HFFc6 (cell line): ENCODE results near the gene PROP1. TPM values are rescaled to one million over a fixed set of nuclear protein-coding genes. Genes with fewer than 3 reads are reported as not detected.
"Not testable (repeated sequence)": the region's sequence is repeated elsewhere in the genome, so short reads cannot be mapped to it uniquely, and the experiment has no call there.

ENCODE experiments used
- DNase-seq: peaks from one replicate; pipeline ENCODE4 v3.0.0-alpha.2; 2018
- H3K27ac Mint-ChIP-seq: 2 replicates; pipeline ENCODE4 v1.8.0; 2020; ENCODE audit warnings: mild to moderate bottlenecking, mixed read lengths
- H3K27me3 Mint-ChIP-seq: 2 replicates; pipeline ENCODE4 v1.8.0; 2021; ENCODE audit warnings: mild to moderate bottlenecking, moderate library complexity, mixed read lengths; ENCODE audit not compliant: insufficient read depth
- H3K36me3 Mint-ChIP-seq: 2 replicates; pipeline ENCODE4 v1.8.0; 2021; ENCODE audit warnings: low read depth, mixed read lengths
- H3K4me1 Mint-ChIP-seq: 2 replicates; pipeline ENCODE4 v1.8.0; 2020; ENCODE audit warnings: low read depth, mixed read lengths
- H3K4me3 Mint-ChIP-seq: 2 replicates; pipeline ENCODE4 v1.8.0; 2020; ENCODE audit warnings: mild to moderate bottlenecking, moderate library complexity, mixed read lengths
- H3K9me3 Mint-ChIP-seq: 2 replicates; pipeline ENCODE4 v1.8.0; 2020; ENCODE audit warnings: mild to moderate bottlenecking, mixed read lengths
- CTCF ChIP-seq: fragments of 200-600 bp; sonication (generic); IDR thresholded peaks from 2 replicates; pipeline ENCODE4 v1.5.0; 2021; ENCODE audit warnings: antibody characterized with exemption, mild to moderate bottlenecking
- total RNA-seq, 6 experiments: library from RNA; stranded (reverse); fragmentation: NEBNext Ultra II Directional; extraction: Animal tissue kit (Norgen Biotek cat#: 25700); gene quantifications; 2 replicates in 1 of 6; 3 replicates in 5 of 6; pipeline ENCODE4 v1.2.3, GENCODE V29; 2021

Gene PROP1
- total RNA-seq, 6 experiments from 2014 or later, result not detected

- Mint-ChIP-seq H3K27ac (no peak overlapping the region), H3K9me3 (peaks cover 11% of the 10 kb centered on the region), H3K36me3 (peaks cover 7% of the 10 kb centered on the region; the same call in 1 of the 2 replicates), H3K4me1 (no peaks in the 10 kb centered on the region), H3K4me3 (no peak overlapping the region), H3K27me3 (peaks cover 40% of the 10 kb centered on the region)
- TF ChIP-seq CTCF, result no peak
- DNase-seq, result no peak
These were observed 13.1 kb downstream of the PROP1 start for GRCh38 chr5:177982956-177983355.

GRCh38 chr5:177982072-177982727 lies 13.8 kb downstream of the PROP1 start:
- Mint-ChIP-seq H3K9me3 (peaks cover 11% of the 10 kb centered on the region), H3K27me3 (peaks cover 39% of the 10 kb centered on the region), H3K27ac (no peak overlapping the region), H3K4me3 (no peak overlapping the region), H3K36me3 (peaks cover 7% of the 10 kb centered on the region; the same call in 1 of the 2 replicates), H3K4me1 (no peaks in the 10 kb centered on the region)
- peak; percentile 58; the same call in 1 of the 2 replicates for TF ChIP-seq CTCF
- no peak for DNase-seq

- no peak for DNase-seq
- H3K27me3 Mint-ChIP-seq, result peaks cover 38% of the 10 kb centered on the region
- peaks cover 7% of the 10 kb centered on the region; the same call in 1 of the 2 replicates for H3K36me3 Mint-ChIP-seq
- H3K4me1 Mint-ChIP-seq, result no peaks in the 10 kb centered on the region
- no peak for TF ChIP-seq CTCF
- H3K9me3 Mint-ChIP-seq, result peaks cover 11% of the 10 kb centered on the region
- no peak overlapping the region for H3K27ac Mint-ChIP-seq
- H3K4me3 Mint-ChIP-seq, result no peak overlapping the region
These were observed 14.6 kb downstream of the PROP1 start for GRCh38 chr5:177981296-177982071.

- Mint-ChIP-seq H3K4me3 (no peak overlapping the region), H3K36me3 (peaks cover 7% of the 10 kb centered on the region; the same call in 1 of the 2 replicates), H3K9me3 (peaks cover 11% of the 10 kb centered on the region), H3K4me1 (no peaks in the 10 kb centered on the region), H3K27ac (no peak overlapping the region), H3K27me3 (peaks cover 33% of the 10 kb centered on the region)
- no peak for DNase-seq
- TF ChIP-seq CTCF, result no peak
These were observed 15.3 kb downstream of the PROP1 start for GRCh38 chr5:177980743-177981151.

GRCh38 chr5:177977600-177977999 lies 18.4 kb downstream of the PROP1 start:
- peaks cover 11% of the 10 kb centered on the region for H3K9me3 Mint-ChIP-seq

More at GRCh38 chr5:177977600-177977999, 18.4 kb downstream of the PROP1 start:
- H3K27ac Mint-ChIP-seq, H3K4me3 Mint-ChIP-seq, H3K36me3 Mint-ChIP-seq, H3K4me1 Mint-ChIP-seq, DNase-seq: not testable (repeated sequence)
- H3K27me3 Mint-ChIP-seq, result peaks cover 12% of the 10 kb centered on the region
